ENCODE data around the gene GSTA1.

DNA sequence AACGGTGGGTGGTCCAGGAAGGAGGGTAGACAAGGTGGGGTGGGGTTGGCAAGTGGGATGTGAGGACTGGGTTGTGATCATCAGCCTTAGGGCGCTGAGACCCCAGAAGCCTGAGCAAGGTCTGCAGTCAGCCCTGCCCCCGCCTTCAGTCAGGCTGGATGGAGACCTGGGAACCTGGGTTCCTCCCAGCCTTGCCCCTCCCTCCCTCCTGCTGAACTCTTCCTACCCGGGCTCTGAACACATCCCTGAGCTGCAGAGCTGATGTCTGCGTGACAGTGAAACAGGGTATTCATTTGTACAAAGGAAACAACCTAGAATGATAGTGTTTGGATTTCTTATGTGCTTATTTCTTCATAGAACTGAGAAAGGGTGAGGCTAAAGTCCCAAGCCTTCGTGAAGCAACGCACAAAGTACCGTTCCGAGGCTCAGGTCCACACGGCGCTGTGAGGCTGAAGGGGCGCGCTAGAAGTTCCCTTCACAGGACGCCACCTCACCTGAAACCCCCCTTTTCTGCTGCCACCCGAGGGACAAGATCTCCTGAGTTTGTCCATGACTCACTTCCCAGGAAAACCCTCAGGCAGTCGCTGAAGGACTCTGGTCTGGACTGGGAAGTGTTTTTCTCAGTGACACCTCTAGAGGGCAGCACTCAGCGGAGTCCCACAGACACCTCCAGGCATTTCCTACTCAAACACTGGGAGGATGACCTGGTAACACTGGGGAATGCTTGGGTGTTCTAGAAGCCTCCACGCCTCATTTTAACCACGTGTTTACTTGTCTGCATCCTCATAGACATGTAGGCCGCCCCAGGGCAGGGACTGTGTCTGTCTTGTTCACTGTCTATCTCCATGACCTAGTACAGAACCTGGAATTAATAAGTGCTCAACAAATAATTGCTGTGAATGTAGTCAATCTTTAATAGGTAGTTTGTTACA, 35.8 kb upstream of the GSTA1 start:
- TF ChIP-seq, protein P1, sequence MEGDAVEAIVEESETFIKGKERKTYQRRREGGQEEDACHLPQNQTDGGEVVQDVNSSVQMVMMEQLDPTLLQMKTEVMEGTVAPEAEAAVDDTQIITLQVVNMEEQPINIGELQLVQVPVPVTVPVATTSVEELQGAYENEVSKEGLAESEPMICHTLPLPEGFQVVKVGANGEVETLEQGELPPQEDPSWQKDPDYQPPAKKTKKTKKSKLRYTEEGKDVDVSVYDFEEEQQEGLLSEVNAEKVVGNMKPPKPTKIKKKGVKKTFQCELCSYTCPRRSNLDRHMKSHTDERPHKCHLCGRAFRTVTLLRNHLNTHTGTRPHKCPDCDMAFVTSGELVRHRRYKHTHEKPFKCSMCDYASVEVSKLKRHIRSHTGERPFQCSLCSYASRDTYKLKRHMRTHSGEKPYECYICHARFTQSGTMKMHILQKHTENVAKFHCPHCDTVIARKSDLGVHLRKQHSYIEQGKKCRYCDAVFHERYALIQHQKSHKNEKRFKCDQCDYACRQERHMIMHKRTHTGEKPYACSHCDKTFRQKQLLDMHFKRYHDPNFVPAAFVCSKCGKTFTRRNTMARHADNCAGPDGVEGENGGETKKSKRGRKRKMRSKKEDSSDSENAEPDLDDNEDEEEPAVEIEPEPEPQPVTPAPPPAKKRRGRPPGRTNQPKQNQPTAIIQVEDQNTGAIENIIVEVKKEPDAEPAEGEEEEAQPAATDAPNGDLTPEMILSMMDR (IDR thresholded peaks at IDR 0.05) = peak; percentile 91
- no peak for TF ChIP-seq POLR2AphosphoS5 (IDR thresholded peaks at IDR 0.05; ENCODE audit: low read depth, low read length)
